ENCODE data around the gene MROH7.

MROH7 gene

DNA sequence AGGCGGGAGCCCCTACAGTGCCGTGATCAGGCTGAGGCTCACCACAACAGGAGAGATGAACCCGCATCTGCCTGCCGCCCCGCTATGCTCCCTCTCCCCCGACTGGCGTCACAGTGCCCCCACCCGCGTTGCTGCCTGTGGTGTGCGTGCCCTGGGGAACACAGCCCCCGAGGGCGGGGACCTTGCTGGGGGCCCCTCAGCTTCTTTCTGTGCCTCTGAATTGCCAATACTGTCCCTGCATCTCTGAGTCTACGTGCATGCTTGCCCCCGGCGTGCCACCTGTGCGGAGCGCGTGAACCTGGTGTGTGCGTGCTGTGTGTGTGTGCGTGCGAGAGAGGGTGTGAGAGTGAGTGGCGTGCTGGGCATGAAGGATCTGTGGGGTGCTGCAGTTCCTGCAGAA lies 112.5 kb downstream of the MROH7 start:
- H3K9ac ChIP-seq (ENCODE audit: low read depth, low read length): no peak overlapping the region
- peaks cover 10% of the 10 kb centered on the region for H3K36me3 ChIP-seq (ENCODE audit: control insufficient read depth, insufficient read depth, low read length)
- H3K27me3 ChIP-seq (ENCODE audit: control insufficient read depth, insufficient read depth, low read length): no peaks in the 10 kb centered on the region

DNA sequence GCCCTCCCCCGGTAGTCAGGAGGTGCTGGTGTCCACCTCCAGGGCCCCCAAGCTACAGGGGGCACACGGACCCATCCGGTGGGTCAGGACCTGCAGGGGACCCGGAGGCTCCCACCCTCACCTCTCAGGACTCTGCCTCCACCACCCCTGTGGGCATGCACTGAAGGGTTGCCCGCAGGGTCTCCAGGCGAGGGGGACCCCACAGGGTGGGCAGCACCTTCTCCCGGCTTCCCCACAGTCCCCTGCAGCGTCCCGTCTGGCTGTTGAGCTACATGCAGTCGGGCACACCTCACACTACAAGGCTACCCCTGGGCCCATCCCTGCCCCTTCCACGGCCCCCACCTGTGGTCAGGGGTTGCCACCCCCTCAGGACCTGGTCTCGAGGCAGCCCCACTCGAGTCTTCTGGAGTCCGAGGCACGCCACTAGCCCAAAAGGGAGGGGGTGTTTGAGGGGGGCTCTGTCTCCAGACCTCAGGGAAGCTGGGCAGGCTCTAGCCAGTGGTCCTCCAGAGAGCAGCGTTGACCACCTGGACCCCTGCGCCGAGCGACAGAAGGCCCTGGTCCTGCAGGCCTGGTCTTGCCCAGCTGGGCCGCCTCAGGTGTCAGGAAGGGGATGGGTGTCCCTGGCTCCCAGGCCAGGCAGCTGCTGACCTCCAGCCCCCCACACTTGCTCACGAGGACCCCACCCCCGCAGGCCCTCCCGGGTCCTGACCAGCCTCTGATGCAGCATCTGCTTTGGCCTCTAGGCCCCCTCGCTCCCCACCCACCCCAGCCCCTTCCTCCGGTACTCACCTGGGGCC lies 113.1 kb downstream of the MROH7 start:
- H3K4me1 ChIP-seq (ENCODE audit: control insufficient read depth, insufficient read depth, low read length): peaks cover 2% of the 10 kb centered on the region
- H3K27me3 ChIP-seq (ENCODE audit: control insufficient read depth, insufficient read depth, low read length): no peaks in the 10 kb centered on the region
- no peak overlapping the region for H3K9ac ChIP-seq (ENCODE audit: low read depth, low read length)
- no peak overlapping the region for H3K4me3 ChIP-seq (ENCODE audit: low read depth, low read length)
- no peaks in the 10 kb centered on the region for H3K9me3 ChIP-seq (ENCODE audit: control insufficient read depth, insufficient read depth, low read length)
- peaks cover 10% of the 10 kb centered on the region for H3K36me3 ChIP-seq (ENCODE audit: control insufficient read depth, insufficient read depth, low read length)

More for the DNA sequence above, 112.5 kb downstream of the MROH7 start:
- Histone ChIP-seq H3K4me3 (ENCODE audit: low read depth, low read length) (no peak overlapping the region), H3K9me3 (ENCODE audit: control insufficient read depth, insufficient read depth, low read length) (no peaks in the 10 kb centered on the region), H3K4me1 (ENCODE audit: control insufficient read depth, insufficient read depth, low read length) (peaks cover 2% of the 10 kb centered on the region)

DNA sequence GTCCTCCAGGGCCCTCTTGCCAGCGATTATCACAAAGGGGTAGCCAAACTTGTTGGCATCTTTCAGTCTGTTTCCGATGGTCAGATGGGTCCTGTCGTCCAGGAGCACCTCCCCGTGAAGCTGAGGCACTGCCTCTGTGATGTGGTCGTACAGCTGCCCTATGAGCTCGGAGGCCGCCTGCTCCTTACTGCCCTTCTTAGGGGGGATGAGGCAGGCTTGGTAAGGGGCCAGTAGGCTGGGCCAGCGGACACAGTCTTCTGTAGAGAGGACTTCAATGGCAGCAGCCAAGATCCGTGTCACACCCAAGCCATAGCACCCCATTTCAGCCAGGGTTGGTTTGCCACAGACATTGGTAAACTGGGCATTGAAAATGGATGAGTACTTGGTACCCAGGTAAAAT lies 116.2 kb downstream of the MROH7 start:
- Histone ChIP-seq H3K4me1 (ENCODE audit: control insufficient read depth, insufficient read depth, low read length) (no peaks in the 10 kb centered on the region), H3K36me3 (ENCODE audit: control insufficient read depth, insufficient read depth, low read length) (peaks cover 10% of the 10 kb centered on the region), H3K4me3 (ENCODE audit: low read depth, low read length) (no peak overlapping the region), H3K9ac (ENCODE audit: low read depth, low read length) (no peak overlapping the region), H3K9me3 (ENCODE audit: control insufficient read depth, insufficient read depth, low read length) (no peaks in the 10 kb centered on the region), H3K27me3 (ENCODE audit: control insufficient read depth, insufficient read depth, low read length) (no peaks in the 10 kb centered on the region)

DNA sequence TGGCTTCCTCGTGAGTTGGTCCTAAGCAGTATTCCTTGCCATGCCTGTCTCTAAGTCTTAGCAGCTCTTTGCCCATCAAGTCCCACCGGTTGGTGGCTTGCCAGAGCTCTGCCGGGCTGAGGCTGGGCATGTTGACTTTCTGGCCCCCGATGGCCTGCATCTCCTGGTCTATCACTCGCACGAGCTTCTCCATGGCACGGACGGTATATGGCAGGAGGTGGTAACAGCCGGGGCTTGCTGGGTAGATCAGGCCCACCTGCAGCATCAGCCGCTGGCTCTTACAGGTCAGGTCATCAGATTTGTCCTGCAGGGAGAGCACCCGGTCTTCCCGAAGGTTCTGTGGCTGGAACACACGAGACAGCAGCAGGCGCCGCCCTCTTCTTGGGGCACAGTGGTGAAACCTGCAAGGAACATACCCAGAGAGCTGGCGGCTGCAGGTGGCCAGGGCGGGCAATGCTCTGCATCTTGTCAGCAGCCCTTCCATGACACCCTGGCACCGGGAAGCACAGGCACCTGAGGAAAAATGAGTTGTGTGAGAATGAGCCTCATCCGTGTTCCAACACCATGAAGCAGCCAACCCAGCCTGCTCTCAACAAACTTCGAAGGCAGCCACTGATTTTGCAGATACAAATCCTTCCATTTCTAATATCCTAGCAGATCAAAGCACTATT lies 117.2 kb downstream of the MROH7 start:
- Histone ChIP-seq H3K9me3 (ENCODE audit: control insufficient read depth, insufficient read depth, low read length) (no peaks in the 10 kb centered on the region), H3K4me1 (ENCODE audit: control insufficient read depth, insufficient read depth, low read length) (no peaks in the 10 kb centered on the region), H3K27me3 (ENCODE audit: control insufficient read depth, insufficient read depth, low read length) (no peaks in the 10 kb centered on the region), H3K9ac (ENCODE audit: low read depth, low read length) (no peak overlapping the region), H3K4me3 (ENCODE audit: low read depth, low read length) (no peak overlapping the region), H3K36me3 (ENCODE audit: control insufficient read depth, insufficient read depth, low read length) (peaks cover 10% of the 10 kb centered on the region)

Data from iPS-15b (cell line).